Left forelimb (tissue), 1 donor: ENCODE measurements around the gene EGFR.

Experiments used
- DNase-seq: peaks from one replicate; pipeline ENCODE4 v3.0.0-alpha.2; 2018; ENCODE audit warnings: low spot score

Gene EGFR

GRCh38 chr7:55018361-55019190 lies at the start of gene EGFR:
TSS of gene EGFR (plus strand) at chr7:55019017. CDS start at chr7:55019278, 261 bp downstream.
- DNase-seq = peak; percentile 86

- DNase-seq = no peak
These were observed 49.4 kb upstream of the EGFR start for GRCh38 chr7:54969208-54969967.

- DNase-seq = no peak
These were observed 46.0 kb upstream of the EGFR start for GRCh38 chr7:54972733-54973294.

GRCh38 chr7:54978364-54979116 lies 40.3 kb upstream of the EGFR start:
- DNase-seq = no peak

GRCh38 chr7:54980521-54980920 lies 38.3 kb upstream of the EGFR start:
- DNase-seq = no peak

GRCh38 chr7:54981913-54982312 lies 36.9 kb upstream of the EGFR start:
- no peak for DNase-seq

GRCh38 chr7:54985426-54986330 lies 33.1 kb upstream of the EGFR start:
- no peak for DNase-seq

- DNase-seq = no peak
These were observed 32.1 kb upstream of the EGFR start for GRCh38 chr7:54986716-54987115.

- DNase-seq = no peak
These were observed 31.0 kb upstream of the EGFR start for GRCh38 chr7:54987772-54988171.

- DNase-seq = no peak
These were observed 30.3 kb upstream of the EGFR start for GRCh38 chr7:54988516-54988915.

- DNase-seq = no peak
These were observed 29.2 kb upstream of the EGFR start for GRCh38 chr7:54989453-54990225.

- no peak for DNase-seq
These were observed 27.5 kb upstream of the EGFR start for GRCh38 chr7:54991341-54991740.

GRCh38 chr7:54992871-54993475 lies 25.8 kb upstream of the EGFR start:
- DNase-seq = no peak

GRCh38 chr7:54995166-54995565 lies 23.7 kb upstream of the EGFR start:
- DNase-seq = no peak

- no peak for DNase-seq
These were observed 23.0 kb upstream of the EGFR start for GRCh38 chr7:54995610-54996363.

- no peak for DNase-seq
These were observed 22.4 kb upstream of the EGFR start for GRCh38 chr7:54996391-54996790.

- no peak for DNase-seq
These were observed 14.2 kb upstream of the EGFR start for GRCh38 chr7:55004579-55004978.

GRCh38 chr7:55005241-55005851 lies 13.5 kb upstream of the EGFR start:
- DNase-seq = no peak

- no peak for DNase-seq
These were observed 12.3 kb upstream of the EGFR start for GRCh38 chr7:55006499-55006898.
